Nephron progenitor cell (in vitro differentiated cells): Measurements from ENCODE around the gene ZNF213.

ENCODE experiments used
- DNase-seq: peaks from one replicate; pipeline ENCODE4 v3.0.0; 2021
- H3K27ac Mint-ChIP-seq: 2 replicates; pipeline ENCODE4 v1.8.0; 2021; ENCODE audit warnings: mild to moderate bottlenecking, moderate library complexity, mixed read lengths
- H3K27me3 Mint-ChIP-seq: 2 replicates; pipeline ENCODE4 v1.8.0; 2021; ENCODE audit warnings: mild to moderate bottlenecking, low read depth, mixed read lengths; ENCODE audit not compliant: poor library complexity
- H3K36me3 Mint-ChIP-seq: 2 replicates; pipeline ENCODE4 v1.8.0; 2021; ENCODE audit warnings: low read depth, mixed read lengths
- H3K4me1 Mint-ChIP-seq: 2 replicates; pipeline ENCODE4 v1.8.0; 2021; ENCODE audit warnings: mixed read lengths
- H3K4me3 Mint-ChIP-seq: 2 replicates; pipeline ENCODE4 v1.8.0; 2021; ENCODE audit warnings: mild to moderate bottlenecking, moderate library complexity, mixed read lengths
- H3K9me3 Mint-ChIP-seq: 2 replicates; pipeline ENCODE4 v1.8.0; 2021; ENCODE audit warnings: mild to moderate bottlenecking, moderate library complexity, mixed read lengths
- CTCF ChIP-seq: fragments of 200-600 bp; sonication (generic); IDR thresholded peaks from 2 replicates; pipeline ENCODE4 v1.5.0; 2021; ENCODE audit warnings: antibody characterized with exemption

Gene ZNF213

GRCh38 chr16:3131755-3132377 lies 3.0 kb upstream of the ZNF213 start:
- TF ChIP-seq CTCF: peak; percentile 56
- H3K4me3 Mint-ChIP-seq: peak overlapping the region; percentile 55
- peaks cover 33% of the 10 kb centered on the region for H3K4me1 Mint-ChIP-seq
- no peaks in the 10 kb centered on the region for H3K27me3 Mint-ChIP-seq
- H3K9me3 Mint-ChIP-seq: no peaks in the 10 kb centered on the region
- H3K36me3 Mint-ChIP-seq: peaks cover 28% of the 10 kb centered on the region
- DNase-seq: peak; percentile 66
- peak overlapping the region; percentile 39 for H3K27ac Mint-ChIP-seq

GRCh38 chr16:3133844-3134243 lies 985 bp upstream of the ZNF213 start:
- H3K36me3 Mint-ChIP-seq: peaks cover 22% of the 10 kb centered on the region
- no peak for DNase-seq
- peak overlapping the region; percentile 99 for H3K27ac Mint-ChIP-seq
- peak overlapping the region; percentile 100 for H3K4me3 Mint-ChIP-seq
- no peaks in the 10 kb centered on the region for H3K27me3 Mint-ChIP-seq
- no peaks in the 10 kb centered on the region for H3K9me3 Mint-ChIP-seq
- H3K4me1 Mint-ChIP-seq: peaks cover 41% of the 10 kb centered on the region
- no peak for TF ChIP-seq CTCF

GRCh38 chr16:3135126-3135715 lies 392 bp downstream of the ZNF213 start:
- no peak for TF ChIP-seq CTCF
- H3K27me3 Mint-ChIP-seq: peaks cover 2% of the 10 kb centered on the region
- peak overlapping the region; percentile 100 for H3K4me3 Mint-ChIP-seq

GRCh38 chr16:3137267-3137666 lies 2.4 kb downstream of the ZNF213 start:
- H3K4me1 Mint-ChIP-seq: peaks cover 36% of the 10 kb centered on the region
- no peak for DNase-seq
- no peak overlapping the region for H3K27ac Mint-ChIP-seq
- peaks cover 2% of the 10 kb centered on the region for H3K27me3 Mint-ChIP-seq
- peaks cover 4% of the 10 kb centered on the region for H3K36me3 Mint-ChIP-seq
- TF ChIP-seq CTCF: no peak
- no peak overlapping the region for H3K4me3 Mint-ChIP-seq
- H3K9me3 Mint-ChIP-seq: no peaks in the 10 kb centered on the region

More at GRCh38 chr16:3135126-3135715, 392 bp downstream of the ZNF213 start:
- no peak for DNase-seq
- H3K27ac Mint-ChIP-seq: peak overlapping the region; percentile 79
- no peaks in the 10 kb centered on the region for H3K9me3 Mint-ChIP-seq
- peaks cover 36% of the 10 kb centered on the region for H3K4me1 Mint-ChIP-seq
- peaks cover 10% of the 10 kb centered on the region for H3K36me3 Mint-ChIP-seq

GRCh38 chr16:3138342-3138741 lies 3.5 kb downstream of the ZNF213 start:
- Mint-ChIP-seq H3K4me1 (peaks cover 30% of the 10 kb centered on the region), H3K4me3 (no peak overlapping the region), H3K27me3 (peaks cover 2% of the 10 kb centered on the region), H3K9me3 (no peaks in the 10 kb centered on the region), H3K36me3 (peaks cover 7% of the 10 kb centered on the region), H3K27ac (no peak overlapping the region)
- no peak for TF ChIP-seq CTCF
- no peak for DNase-seq
